T-helper 1 cell treated with Interleukin-12 subunit alpha and Interleukin-12 subunit beta and Interleukin-4 antibody, amounts not matched to agents 30 μg/mL and 1 μg/mL, for 36 hours (primary cell): ENCODE measurements around the gene KCTD8.

ENCODE experiments used
- H3K27ac Mint-ChIP-seq: one replicate; pipeline ENCODE4 v1.8.0; 2021; ENCODE audit warnings: mild to moderate bottlenecking, mixed read lengths
- H3K27me3 Mint-ChIP-seq: one replicate; pipeline ENCODE4 v1.8.0; 2021; ENCODE audit warnings: low read depth, mixed read lengths
- H3K36me3 Mint-ChIP-seq: one replicate; pipeline ENCODE4 v1.8.0; 2021; ENCODE audit warnings: low read depth, mixed read lengths
- H3K4me1 Mint-ChIP-seq: one replicate; pipeline ENCODE4 v1.8.0; 2021; ENCODE audit warnings: low read depth, mixed read lengths
- H3K4me3 Mint-ChIP-seq: one replicate; pipeline ENCODE4 v1.8.0; 2021; ENCODE audit warnings: mild to moderate bottlenecking, moderate library complexity, mixed read lengths
- H3K9me3 Mint-ChIP-seq: one replicate; pipeline ENCODE4 v1.8.0; 2021; ENCODE audit warnings: mixed read lengths

KCTD8 gene

GRCh38 chr4:44421330-44422065, 27.1 kb downstream of the KCTD8 start:
- Mint-ChIP-seq H3K27ac (no peak overlapping the region), H3K27me3 (no peaks in the 10 kb centered on the region), H3K36me3 (no peaks in the 10 kb centered on the region), H3K4me1 (no peaks in the 10 kb centered on the region), H3K9me3 (no peaks in the 10 kb centered on the region), H3K4me3 (no peak overlapping the region)

GRCh38 chr4:44415251-44415650, 33.4 kb downstream of the KCTD8 start:
- no peaks in the 10 kb centered on the region for H3K4me1 Mint-ChIP-seq
- H3K36me3 Mint-ChIP-seq, result no peaks in the 10 kb centered on the region
- H3K27ac Mint-ChIP-seq, result no peak overlapping the region
- no peaks in the 10 kb centered on the region for H3K27me3 Mint-ChIP-seq
- H3K4me3 Mint-ChIP-seq, result no peak overlapping the region
- no peaks in the 10 kb centered on the region for H3K9me3 Mint-ChIP-seq

- H3K9me3 Mint-ChIP-seq, result no peaks in the 10 kb centered on the region
- H3K27ac Mint-ChIP-seq, result no peak overlapping the region
- H3K36me3 Mint-ChIP-seq, result no peaks in the 10 kb centered on the region
- H3K4me1 Mint-ChIP-seq, result no peaks in the 10 kb centered on the region
- H3K27me3 Mint-ChIP-seq, result no peaks in the 10 kb centered on the region
- H3K4me3 Mint-ChIP-seq, result no peak overlapping the region
Observed at GRCh38 chr4:44368413-44369167, 80.0 kb downstream of the KCTD8 start.

GRCh38 chr4:44354172-44354571, 94.4 kb downstream of the KCTD8 start:
- Mint-ChIP-seq H3K27me3 (no peaks in the 10 kb centered on the region), H3K36me3 (no peaks in the 10 kb centered on the region), H3K4me1 (no peaks in the 10 kb centered on the region), H3K4me3 (no peak overlapping the region), H3K27ac (no peak overlapping the region), H3K9me3 (no peaks in the 10 kb centered on the region)

- Mint-ChIP-seq H3K36me3 (no peaks in the 10 kb centered on the region), H3K27me3 (no peaks in the 10 kb centered on the region), H3K4me3 (no peak overlapping the region), H3K4me1 (no peaks in the 10 kb centered on the region), H3K9me3 (no peaks in the 10 kb centered on the region), H3K27ac (no peak overlapping the region)
Observed at GRCh38 chr4:44351069-44351468, 97.5 kb downstream of the KCTD8 start.

- no peaks in the 10 kb centered on the region for H3K9me3 Mint-ChIP-seq
- no peaks in the 10 kb centered on the region for H3K36me3 Mint-ChIP-seq
- no peak overlapping the region for H3K4me3 Mint-ChIP-seq
- no peaks in the 10 kb centered on the region for H3K4me1 Mint-ChIP-seq
- H3K27me3 Mint-ChIP-seq, result no peaks in the 10 kb centered on the region
- no peak overlapping the region for H3K27ac Mint-ChIP-seq
Observed at GRCh38 chr4:44342800-44343199, 105.8 kb downstream of the KCTD8 start.

- Mint-ChIP-seq H3K9me3 (no peaks in the 10 kb centered on the region), H3K27me3 (no peaks in the 10 kb centered on the region), H3K4me3 (no peak overlapping the region), H3K4me1 (no peaks in the 10 kb centered on the region), H3K27ac (no peak overlapping the region), H3K36me3 (no peaks in the 10 kb centered on the region)
Observed at GRCh38 chr4:44326741-44327140, 121.9 kb downstream of the KCTD8 start.

- Mint-ChIP-seq H3K27ac (no peak overlapping the region), H3K4me1 (no peaks in the 10 kb centered on the region), H3K36me3 (no peaks in the 10 kb centered on the region), H3K9me3 (peaks cover 4% of the 10 kb centered on the region), H3K27me3 (no peaks in the 10 kb centered on the region), H3K4me3 (no peak overlapping the region)
Observed at GRCh38 chr4:44320833-44321232, 127.8 kb downstream of the KCTD8 start.

- Mint-ChIP-seq H3K9me3 (peaks cover 4% of the 10 kb centered on the region), H3K4me3 (no peak overlapping the region), H3K27me3 (no peaks in the 10 kb centered on the region), H3K27ac (no peak overlapping the region), H3K4me1 (no peaks in the 10 kb centered on the region), H3K36me3 (no peaks in the 10 kb centered on the region)
Observed at GRCh38 chr4:44319129-44319528, 129.5 kb downstream of the KCTD8 start.

- no peaks in the 10 kb centered on the region for H3K4me1 Mint-ChIP-seq
- H3K36me3 Mint-ChIP-seq, result no peaks in the 10 kb centered on the region
- no peak overlapping the region for H3K27ac Mint-ChIP-seq
- H3K9me3 Mint-ChIP-seq, result no peaks in the 10 kb centered on the region
- H3K27me3 Mint-ChIP-seq, result no peaks in the 10 kb centered on the region
- no peak overlapping the region for H3K4me3 Mint-ChIP-seq
Observed at GRCh38 chr4:44313702-44314101, 134.9 kb downstream of the KCTD8 start.

- Mint-ChIP-seq H3K4me3 (no peak overlapping the region), H3K27ac (no peak overlapping the region), H3K27me3 (no peaks in the 10 kb centered on the region), H3K4me1 (no peaks in the 10 kb centered on the region), H3K36me3 (no peaks in the 10 kb centered on the region), H3K9me3 (peaks cover under 1% of the 10 kb centered on the region)
Observed at GRCh38 chr4:44287505-44287904, 161.1 kb downstream of the KCTD8 start.

- H3K36me3 Mint-ChIP-seq, result no peaks in the 10 kb centered on the region
- no peak overlapping the region for H3K27ac Mint-ChIP-seq
- no peaks in the 10 kb centered on the region for H3K4me1 Mint-ChIP-seq
- no peak overlapping the region for H3K4me3 Mint-ChIP-seq
- H3K9me3 Mint-ChIP-seq, result peaks cover 8% of the 10 kb centered on the region
- H3K27me3 Mint-ChIP-seq, result no peaks in the 10 kb centered on the region
Observed at GRCh38 chr4:44279469-44279868, 169.1 kb downstream of the KCTD8 start.

GRCh38 chr4:44279066-44279465, 169.5 kb downstream of the KCTD8 start:
- H3K27ac Mint-ChIP-seq, result no peak overlapping the region
- no peak overlapping the region for H3K4me3 Mint-ChIP-seq
- H3K4me1 Mint-ChIP-seq, result no peaks in the 10 kb centered on the region
- H3K36me3 Mint-ChIP-seq, result no peaks in the 10 kb centered on the region
- H3K9me3 Mint-ChIP-seq, result peaks cover 8% of the 10 kb centered on the region
- H3K27me3 Mint-ChIP-seq, result no peaks in the 10 kb centered on the region

- H3K27me3 Mint-ChIP-seq, result no peaks in the 10 kb centered on the region
- H3K4me3 Mint-ChIP-seq, result no peak overlapping the region
- H3K9me3 Mint-ChIP-seq, result peaks cover 4% of the 10 kb centered on the region
- H3K27ac Mint-ChIP-seq, result no peak overlapping the region
- no peaks in the 10 kb centered on the region for H3K4me1 Mint-ChIP-seq
- H3K36me3 Mint-ChIP-seq, result no peaks in the 10 kb centered on the region
Observed at GRCh38 chr4:44257461-44257860, 191.1 kb downstream of the KCTD8 start.

GRCh38 chr4:44256414-44256813, 192.2 kb downstream of the KCTD8 start:
- Mint-ChIP-seq H3K27me3 (no peaks in the 10 kb centered on the region), H3K4me1 (no peaks in the 10 kb centered on the region), H3K4me3 (no peak overlapping the region), H3K9me3 (no peaks in the 10 kb centered on the region), H3K36me3 (no peaks in the 10 kb centered on the region), H3K27ac (no peak overlapping the region)
